ENCODE measurements around the gene PLGRKT.

- TF ChIP-seq CTCF (IDR thresholded peaks at IDR 0.05) (peak; percentile 28 to 64 (median 50)), POLR2A (IDR thresholded peaks at IDR 0.05) (no peak)
These were observed 4.8 kb upstream of the PLGRKT start for GRCh38 chr9:5442400-5443011.
